H1 (cell line): ENCODE results near the gene HSD17B1. TPM values are rescaled to one million over a fixed set of nuclear protein-coding genes. Genes with fewer than 3 reads are reported as not detected.

Experiments used
- CTCF ChIA-PET: fragments of 300-600 bp; sonication (Branson Sonifier 250); formaldehyde crosslinking; loops from one replicate; lab custom pipeline; 2021; ENCODE audit not compliant: partially characterized antibody; lab: Charles Lee
- POLR2A ChIA-PET: fragments of 300-600 bp; sonication (Branson Sonifier 250); formaldehyde crosslinking; loops from one replicate; lab custom pipeline; 2021; ENCODE audit warnings: inconsistent platforms; ENCODE audit not compliant: partially characterized antibody; lab: Charles Lee
- DNase-seq, 2 experiments: peaks; one replicate each; pipeline versions ENCODE4 v3.0.0 to v3.0.0-alpha.2; 2010 to 2022; ENCODE audit warnings: low spot score in 2 of 2, low read depth in 1 of 2, mixed read lengths in 1 of 2
- FAIRE-seq: peaks from 2 replicates; lab custom pipeline; 2011; peaks lifted over from hg19 to GRCh38; lab: Jason Lieb, UNC
- H2AFZ ChIP-seq: 2 replicates; pipeline ENCODE4 v1.8.1; 2012; ENCODE audit warnings: low read length, inconsistent platforms
- H2AK5ac ChIP-seq: 2 replicates; pipeline ENCODE4 v1.6.1; 2013; ENCODE audit warnings: low read depth, low read length
- H2BK120ac ChIP-seq: replicated peaks from 2 replicates; pipeline ENCODE3; 2013; ENCODE audit warnings: low read depth, low read length, inconsistent platforms
- H2BK12ac ChIP-seq: 2 replicates; pipeline ENCODE4 v1.6.1; 2013; ENCODE audit warnings: low read depth, low read length
- H2BK15ac ChIP-seq: 2 replicates; pipeline ENCODE4 v1.6.1; 2013; ENCODE audit warnings: low read length
- H2BK20ac ChIP-seq: 2 replicates; pipeline ENCODE4 v1.6.1; 2013; ENCODE audit warnings: low read length
- H2BK5ac ChIP-seq: 2 replicates; pipeline ENCODE4 v1.6.1; 2013; ENCODE audit warnings: low read depth, low read length
- H3K14ac ChIP-seq: 2 replicates; pipeline ENCODE4 v1.6.1; 2013; ENCODE audit warnings: inconsistent platforms; ENCODE audit not compliant: insufficient read length
- H3K18ac ChIP-seq: 2 replicates; pipeline ENCODE4 v1.6.1; 2013; ENCODE audit warnings: low read length; ENCODE audit errors: extremely low read depth
- H3K23ac ChIP-seq: 2 replicates; pipeline ENCODE4 v1.6.1; 2013; ENCODE audit warnings: inconsistent platforms; ENCODE audit not compliant: insufficient read length
- H3K23me2 ChIP-seq: 2 replicates; pipeline ENCODE4 v1.6.1; 2013; ENCODE audit warnings: low read depth, low read length
- H3K27ac ChIP-seq: 2 replicates; pipeline ENCODE4 v1.6.1; 2011; ENCODE audit warnings: low read depth, low read length, inconsistent platforms
- H3K27me3 ChIP-seq, 4 experiments: replicated peaks in 1 of 4; 1 replicate in 1 of 4; 2 replicates in 3 of 4; pipeline versions ENCODE4 v1.6.1 to v1.8.1; 2011 to 2013; ENCODE audit warnings: low read length in 3 of 4, mild to moderate bottlenecking in 3 of 4, inconsistent platforms in 2 of 4, mixed read lengths in 2 of 4, moderate library complexity in 1 of 4; ENCODE audit not compliant: control insufficient read depth in 3 of 4, insufficient read depth in 3 of 4; ENCODE audit errors: extremely low read depth in 1 of 4
- H3K36me3 ChIP-seq, 4 experiments: 2 replicates each; pipeline versions ENCODE4 v1.6.1 to v1.8.1; 2011 to 2013; ENCODE audit warnings: mild to moderate bottlenecking in 4 of 4, low read length in 3 of 4, moderate library complexity in 2 of 4, control low read depth in 1 of 4, inconsistent platforms in 1 of 4; ENCODE audit not compliant: insufficient read depth in 4 of 4, control insufficient read depth in 2 of 4
- H3K4ac ChIP-seq: replicated peaks from 2 replicates; pipeline ENCODE3; 2013; ENCODE audit warnings: low read length, low read depth, mixed read lengths, inconsistent platforms; ENCODE audit not compliant: insufficient read length
- H3K4me1 ChIP-seq, 4 experiments: replicated peaks in 1 of 4; 1 replicate in 1 of 4; 2 replicates in 3 of 4; pipeline versions ENCODE4 v1.6.1 to v1.8.1; 2011 to 2013; ENCODE audit warnings: low read length in 3 of 4, inconsistent platforms in 2 of 4, mixed read lengths in 1 of 4; ENCODE audit not compliant: insufficient read depth in 4 of 4, control insufficient read depth in 3 of 4
- H3K4me2 ChIP-seq, 2 experiments: 2 replicates each; pipeline versions ENCODE4 v1.6.1 to v1.8.1; 2011 to 2013; ENCODE audit warnings: low read depth in 2 of 2, low read length in 2 of 2, control low read depth in 1 of 2, inconsistent platforms in 1 of 2, mild to moderate bottlenecking in 1 of 2; ENCODE audit not compliant: insufficient read depth in 1 of 2
- H3K4me3 ChIP-seq, 4 experiments: fragments of 200-600, 300-600 bp in 1 of 4; sonication (generic), shearing (Covaris generic), sonication (Bioruptor Twin) in 1 of 4; 2 replicates each; pipeline versions ENCODE4 v1.5.1 to v1.8.1; 2011 to 2016; ENCODE audit warnings: low read length in 4 of 4, low read depth in 3 of 4, control low read depth in 2 of 4, inconsistent platforms in 2 of 4, mild to moderate bottlenecking in 2 of 4, mixed read lengths in 1 of 4, moderate library complexity in 1 of 4; ENCODE audit not compliant: insufficient read depth in 2 of 4; ENCODE audit errors: extremely low read depth in 1 of 4
- H3K56ac ChIP-seq: replicated peaks from 2 replicates; pipeline ENCODE3; 2013; ENCODE audit warnings: low read depth, mild to moderate bottlenecking, mixed read lengths, low read length, inconsistent platforms; ENCODE audit not compliant: insufficient read length
- H3K79me1 ChIP-seq: 2 replicates; pipeline ENCODE4 v1.6.1; 2013; ENCODE audit warnings: low read depth, low read length, control low read depth
- H3K79me2 ChIP-seq, 2 experiments: 2 replicates each; pipeline versions ENCODE4 v1.6.1 to v1.8.1; 2012 to 2013; ENCODE audit warnings: low read length in 2 of 2, mild to moderate bottlenecking in 2 of 2, inconsistent platforms in 1 of 2; ENCODE audit not compliant: insufficient read depth in 2 of 2, control insufficient read depth in 1 of 2
- H3K9ac ChIP-seq, 4 experiments: replicated peaks in 1 of 4; 1 replicate in 1 of 4; 2 replicates in 3 of 4; pipeline versions ENCODE4 v1.6.1 to v1.8.1; 2011 to 2013; ENCODE audit warnings: low read depth in 3 of 4, low read length in 3 of 4, control low read depth in 2 of 4, mild to moderate bottlenecking in 2 of 4, moderate library complexity in 2 of 4, inconsistent platforms in 1 of 4; ENCODE audit errors: extremely low read depth in 1 of 4
- H3K9me3 ChIP-seq, 2 experiments: 2 replicates each; pipeline versions ENCODE4 v1.6.1 to v1.8.1; 2012 to 2013; ENCODE audit warnings: mild to moderate bottlenecking in 2 of 2, moderate library complexity in 2 of 2, control low read depth in 1 of 2, inconsistent platforms in 1 of 2, low read depth in 1 of 2, low read length in 1 of 2, mixed read lengths in 1 of 2; ENCODE audit not compliant: insufficient read depth in 2 of 2
- H4K20me1 ChIP-seq, 2 experiments: replicated peaks in 1 of 2; 2 replicates each; pipeline versions ENCODE3 to v1.8.1; 2011 to 2013; ENCODE audit warnings: inconsistent platforms in 2 of 2, low read length in 2 of 2, mild to moderate bottlenecking in 1 of 2; ENCODE audit not compliant: insufficient read depth in 2 of 2, control insufficient read depth in 1 of 2
- H4K5ac ChIP-seq: 2 replicates; pipeline ENCODE4 v1.6.1; 2013; ENCODE audit warnings: low read length, low read depth, mixed read lengths, inconsistent platforms; ENCODE audit not compliant: insufficient read length
- H4K8ac ChIP-seq: 2 replicates; pipeline ENCODE4 v1.8.0; 2013; ENCODE audit warnings: mild to moderate bottlenecking, moderate library complexity, low read length, inconsistent platforms; ENCODE audit not compliant: insufficient read depth; ENCODE audit errors: extremely low read depth
- H4K91ac ChIP-seq: replicated peaks from 2 replicates; pipeline ENCODE3; 2013; ENCODE audit warnings: low read length, mixed read lengths, inconsistent platforms; ENCODE audit not compliant: insufficient read length
- E2F6 ChIP-seq: IDR thresholded peaks from 2 replicates; pipeline ENCODE4 v1.6.1; 2012; ENCODE audit warnings: inconsistent platforms
- EGR1 ChIP-seq: IDR thresholded peaks from 2 replicates; pipeline ENCODE4 v1.6.1; 2011; ENCODE audit warnings: low read depth, low read length, borderline replicate concordance
- EZH2 ChIP-seq: fragments of 200-600 bp; sonication (generic); IDR thresholded peaks from 2 replicates; pipeline ENCODE4 v1.7.1; 2012; ENCODE audit warnings: low read depth, mild to moderate bottlenecking, moderate library complexity, low read length, inconsistent platforms; ENCODE audit not compliant: severe bottlenecking
- FOSL1 ChIP-seq: IDR thresholded peaks from 2 replicates; pipeline ENCODE4 v1.6.1; 2011; ENCODE audit warnings: mild to moderate bottlenecking, low read depth, low read length, moderate library complexity; ENCODE audit not compliant: insufficient read depth
- GTF2F1 ChIP-seq: IDR thresholded peaks from 2 replicates; pipeline ENCODE4 v1.6.1; 2012; ENCODE audit warnings: low read depth, low read length, improper control_type of control experiment, borderline replicate concordance
- HDAC6 ChIP-seq: IDR thresholded peaks from one replicate; pipeline ENCODE4 v1.7.1; 2012; ENCODE audit warnings: low read depth, mild to moderate bottlenecking, inconsistent platforms, low read length, moderate library complexity
- JUN ChIP-seq: IDR thresholded peaks from 2 replicates; pipeline ENCODE4 v1.6.1; 2011; ENCODE audit warnings: low read depth, mild to moderate bottlenecking, improper control_type of control experiment, low read length
- KDM5A ChIP-seq: fragments of 200-600 bp; IDR thresholded peaks from 2 replicates; pipeline ENCODE4 v1.7.1; 2012; ENCODE audit warnings: mild to moderate bottlenecking, low read length, inconsistent platforms, mixed read lengths
- RFX5 ChIP-seq: IDR thresholded peaks from 2 replicates; pipeline ENCODE4 v1.6.1; 2011; ENCODE audit warnings: low read depth, low read length, improper control_type of control experiment, borderline replicate concordance
- SP1 ChIP-seq: IDR thresholded peaks from 2 replicates; pipeline ENCODE4 v1.6.1; 2011; ENCODE audit warnings: low read depth, low read length
- SP2 ChIP-seq: IDR thresholded peaks from 2 replicates; pipeline ENCODE4 v1.6.1; 2012; ENCODE audit warnings: mild to moderate bottlenecking, low read length, inconsistent platforms
- TCF12 ChIP-seq: IDR thresholded peaks from 2 replicates; pipeline ENCODE4 v1.6.1; 2011; ENCODE audit warnings: low read depth, mild to moderate bottlenecking, low read length
- YY1 ChIP-seq: IDR thresholded peaks from 2 replicates; pipeline ENCODE4 v1.6.1; 2011; ENCODE audit warnings: low read depth, mild to moderate bottlenecking, low read length
- WGBS, 2 experiments: shearing (Covaris generic) in 1 of 2; methylation state at CpG; one replicate each; pipeline versions ENCODE4 v1.1.6 to v1.1.7; 2013 to 2015; ENCODE audit warnings: low lambda C conversion rate in 2 of 2, mixed read lengths in 2 of 2, inconsistent platforms in 1 of 2, low coverage in 1 of 2, missing lambda C conversion rate in 1 of 2; ENCODE audit not compliant: insufficient replicate concordance in 2 of 2, insufficient coverage in 1 of 2, insufficient read length in 1 of 2; ENCODE audit errors: extremely low coverage in 1 of 2, missing lambda C conversion rate in 1 of 2; 5-methylcytosine and 5-hydroxymethylcytosine counted together
- polyA plus RNA-seq, 7 experiments: library from polyadenylated mRNA; depleted of rRNA in 3 of 7; stranded (reverse) in 5 of 7; unstranded in 2 of 7; fragments of >200 nt in 5 of 7; fragments of 200-250 nt in 2 of 7; gene quantifications; 1 replicate in 5 of 7; 2 replicates in 1 of 7; 4 replicates in 1 of 7; pipeline versions ENCODE4 v1.2.1 to v1.2.3, GENCODE V29; 2011 to 2013; ENCODE audit warnings: missing spikeins in 2 of 7, mixed read lengths in 2 of 7
- total RNA-seq: library from RNA; stranded (reverse); fragmentation: NEBNext Ultra II Directional; extraction: Animal tissue kit (Norgen Biotek cat#: 25700); gene quantifications from 2 replicates; pipeline ENCODE4 v1.2.1, GENCODE V29; 2021

Gene HSD17B1
- total and polyA plus RNA-seq, 2 of the 8 experiments (the other 6 are each of a cell fraction or from before 2014, with no cell fraction given), result 0.88 to 1.0 TPM

- Histone ChIP-seq H3K14ac (no peak overlapping the region), H3K27me3 (no peaks in the 10 kb centered on the region), H4K20me1 (no peaks in the 10 kb centered on the region), H3K23me2 (no peaks in the 10 kb centered on the region), H2BK12ac (no peak overlapping the region), H3K27ac (no peak overlapping the region), H3K79me2 (no peaks in the 10 kb centered on the region), H2BK5ac (no peak overlapping the region), H3K9ac (no peak overlapping the region), H3K18ac (no peak overlapping the region), H3K9me3 (no peaks in the 10 kb centered on the region), H4K8ac (no peak overlapping the region), H3K4me2 (no peak overlapping the region), H3K56ac (no peak overlapping the region), H3K4me3 (no peak overlapping the region), H2AFZ (no peak overlapping the region), H4K5ac (no peak overlapping the region), H4K91ac (no peak overlapping the region), H3K36me3 (peaks cover 0 to 22% (median 15%) of the 10 kb centered on the region in 4 experiments; a peak in 6 of 8 replicates), H2BK15ac (no peak overlapping the region), H3K23ac (no peak overlapping the region), H3K79me1 (no peaks in the 10 kb centered on the region), H2BK120ac (no peak overlapping the region), H2AK5ac (no peak overlapping the region), H2BK20ac (no peak overlapping the region), H3K4ac (no peak overlapping the region), H3K4me1 (no peaks in the 10 kb centered on the region)
- 99% methylated on average over 4 of the region's 4 CpGs; no CpG with 5 or more reads in 1 of the 2 experiments for WGBS, 2 experiments
- ChIA-PET POLR2A (interaction anchor here (0.9 to 1.7 kb wide), 2 partner anchors 15 to 85 kb away, joined by 3 to 4 read pairs; partner anchors contain the start of gene CAVIN1), CTCF (interaction anchor here (0.6 to 6.6 kb wide), 6 partner anchors 11 to 195 kb away, joined by 3 to 57 read pairs (median 3); no protein-coding TSS in a partner anchor)
- TF ChIP-seq SP1 (no peak), JUN (no peak), GTF2F1 (no peak), TCF12 (no peak), E2F6 (no peak), EZH2 (no peak), YY1 (no peak), HDAC6 (no peak), RFX5 (no peak), FOSL1 (no peak), EGR1 (no peak), SP2 (no peak), KDM5A (no peak)
- no peak for FAIRE-seq
- DNase-seq, result no peak
These were observed 45.1 kb upstream of the HSD17B1 start for GRCh38 chr17:42507671-42508070.
